ENCODE results near the gene GAB1. TPM values are rescaled to one million over a fixed set of nuclear protein-coding genes. Genes with fewer than 3 reads are reported as not detected.

GAB1 gene
- total and polyA plus RNA-seq, 2 of the 8 experiments (the other 6 are each of a cell fraction or from before 2014, with no cell fraction given), result 6.8 to 21.3 TPM

- TF ChIP-seq CREB1 (IDR thresholded peaks at IDR 0.05) (no peak), RFX5 (IDR thresholded peaks at IDR 0.05; ENCODE audit: borderline replicate concordance, low read depth, low read length) (no peak), SAP30 (IDR thresholded peaks at IDR 0.05; ENCODE audit: insufficient read depth, insufficient replicate concordance, low read length) (no peak), CHD2 (IDR thresholded peaks at IDR 0.05; ENCODE audit: low read length) (no peak), RAD21 (IDR thresholded peaks at IDR 0.05 in 1 of 2, conservative IDR thresholded peaks at IDR 0.05 in 1 of 2; ENCODE audit: low read depth in 2 of 2, low read length in 2 of 2) (no peak), SIX5 (IDR thresholded peaks at IDR 0.05; ENCODE audit: low read depth, low read length) (no peak)
These were observed 44.0 kb downstream of the GAB1 start (continued) for GRCh38 chr4:143380629-143381028.
